Endothelial cell of umbilical vein (primary cell): Measurements from ENCODE around the gene CDHR5. TPM values are rescaled to one million over a fixed set of nuclear protein-coding genes. Genes with fewer than 3 reads are reported as not detected.
A peak's percentile ranks its signal among the peaks of the same experiment; 100 is the strongest.

Experiments used
- BruUV-seq: library from RNA; stranded (reverse); fragments of 400-500 nt; replicated peaks from 2 replicates; lab custom pipeline; 2021; lab: Mats Ljungman, UMichigan
- CTCF ChIA-PET: fragments of 300-600, 350-600 bp; sonication (Branson Sonifier 250); formaldehyde crosslinking; loops from one replicate; lab custom pipeline; 2021; ENCODE audit warnings: antibody characterized with exemption, inconsistent platforms; lab: Charles Lee
- POLR2A ChIA-PET: fragments of 300-600, 350-600 bp; sonication (Branson Sonifier 250); formaldehyde crosslinking; loops from one replicate; lab custom pipeline; 2021; ENCODE audit warnings: antibody characterized with exemption, inconsistent platforms; lab: Charles Lee
- DNase-seq: peaks from one replicate; pipeline ENCODE4 v3.0.0-alpha.2; 2011; ENCODE audit warnings: low read depth, low spot score
- FAIRE-seq: peaks from 2 replicates; lab custom pipeline; 2011; peaks lifted over from hg19 to GRCh38; lab: Jason Lieb, UNC
- H2AFZ ChIP-seq: 2 replicates; pipeline ENCODE4 v1.6.0; 2012; ENCODE audit warnings: low read depth, low read length, control low read depth, inconsistent platforms
- H3K27ac ChIP-seq: 2 replicates; pipeline ENCODE4 v1.5.1; 2011; ENCODE audit warnings: low read depth, mild to moderate bottlenecking, control low read depth, low read length, moderate library complexity; ENCODE audit not compliant: insufficient read depth
- H3K27me3 ChIP-seq, 2 experiments: 2 replicates each; pipeline versions ENCODE4 v1.6.0 to v1.6.1; 2011; ENCODE audit warnings: low read length in 2 of 2, mixed read lengths in 1 of 2; ENCODE audit not compliant: control insufficient read depth in 2 of 2, insufficient read depth in 2 of 2
- H3K36me3 ChIP-seq, 2 experiments: 2 replicates in 1 of 2; 3 replicates in 1 of 2; pipeline ENCODE4 v1.5.1; 2011; ENCODE audit warnings: low read length in 2 of 2, mild to moderate bottlenecking in 1 of 2, moderate library complexity in 1 of 2; ENCODE audit not compliant: control insufficient read depth in 2 of 2, insufficient read depth in 2 of 2; ENCODE audit errors: extremely low read depth in 1 of 2
- H3K4me1 ChIP-seq: 3 replicates; pipeline ENCODE4 v1.5.1; 2011; ENCODE audit warnings: mild to moderate bottlenecking, low read length; ENCODE audit not compliant: control insufficient read depth, insufficient read depth; ENCODE audit errors: extremely low read depth
- H3K4me2 ChIP-seq: 2 replicates; pipeline ENCODE4 v1.6.1; 2011; ENCODE audit warnings: low read length, control low read depth, mixed read lengths; ENCODE audit not compliant: insufficient read depth
- H3K4me3 ChIP-seq, 3 experiments: fragments of 200-600 bp in 1 of 3; sonication (generic), shearing (Covaris generic) in 1 of 3; replicated peaks in 1 of 3; 2 replicates each; pipeline ENCODE4 v1.5.1; 2011 to 2016; ENCODE audit warnings: control low read depth in 3 of 3, low read length in 3 of 3, mild to moderate bottlenecking in 2 of 3, inconsistent platforms in 1 of 3, low read depth in 1 of 3, moderate library complexity in 1 of 3; ENCODE audit not compliant: insufficient read depth in 1 of 3
- H3K79me2 ChIP-seq: 2 replicates; pipeline ENCODE4 v1.6.0; 2012; ENCODE audit warnings: low read length, inconsistent platforms; ENCODE audit not compliant: control insufficient read depth, insufficient read depth
- H3K9ac ChIP-seq: replicated peaks from 2 replicates; pipeline ENCODE3; 2011; ENCODE audit warnings: low read length, control low read depth; ENCODE audit not compliant: insufficient read depth; ENCODE audit errors: extremely low read depth
- H3K9me1 ChIP-seq: replicated peaks from 3 replicates; pipeline ENCODE4 v1.6.0; 2011; ENCODE audit warnings: mild to moderate bottlenecking, low read length; ENCODE audit not compliant: control insufficient read depth, insufficient read depth; ENCODE audit errors: extremely low read depth
- H3K9me3 ChIP-seq: replicated peaks from 2 replicates; pipeline ENCODE4 v1.5.1; 2012; ENCODE audit warnings: low read length, inconsistent platforms; ENCODE audit not compliant: control insufficient read depth, insufficient read depth
- H4K20me1 ChIP-seq: replicated peaks from 2 replicates; pipeline ENCODE3; 2011; ENCODE audit warnings: mild to moderate bottlenecking, low read length; ENCODE audit not compliant: control insufficient read depth, insufficient read depth; ENCODE audit errors: extremely low read depth
- EZH2 ChIP-seq: IDR thresholded peaks from 2 replicates; pipeline ENCODE4 v1.6.1; 2012; ENCODE audit warnings: borderline replicate concordance, low read depth, mild to moderate bottlenecking, moderate library complexity, low read length, inconsistent platforms; ENCODE audit not compliant: severe bottlenecking
- GATA2 ChIP-seq: IDR thresholded peaks from 2 replicates; pipeline ENCODE4 v1.7.0; 2011; ENCODE audit warnings: low read depth, mild to moderate bottlenecking, moderate library complexity, mixed read lengths, low read length; ENCODE audit not compliant: insufficient read length, insufficient read depth
- JUN ChIP-seq: IDR thresholded peaks from 2 replicates; pipeline ENCODE4 v1.6.1; 2011; ENCODE audit warnings: borderline replicate concordance, low read depth; ENCODE audit not compliant: insufficient read length, insufficient read depth
- POLR2A ChIP-seq: IDR thresholded peaks from 2 replicates; pipeline ENCODE4 v1.6.1; 2012; ENCODE audit warnings: low read depth, mild to moderate bottlenecking, control low read depth, low read length
- POLR2AphosphoS5 ChIP-seq: IDR thresholded peaks from 2 replicates; pipeline ENCODE4 v1.6.1; 2012; ENCODE audit warnings: low read depth, mild to moderate bottlenecking, control low read depth, low read length, moderate library complexity; ENCODE audit not compliant: insufficient read depth
- dilution Hi-C: fragments of 300-500 bp; cut with MboI; formaldehyde crosslinking; loops from one replicate; pipeline ENCODE4 v1.15.0; 2019; ENCODE audit warnings: low sequenced_read_pairs; ENCODE audit not compliant: extremely low pct_ligation_motif_present
- intact Hi-C: fragments of 100-400 bp; cut with micrococcal nuclease; formaldehyde crosslinking; loops from one replicate; pipeline ENCODE4 v1.10.0; 2022
- polyA plus RNA-seq, 4 experiments: library from polyadenylated mRNA; depleted of rRNA in 3 of 4; stranded (reverse) in 3 of 4; unstranded in 1 of 4; fragments of >200 nt; gene quantifications; 2 replicates each; pipeline versions ENCODE4 v1.2.1 to v1.2.3, GENCODE V29; 2011 to 2012; ENCODE audit warnings: missing spikeins in 1 of 4
- total RNA-seq: library from RNA; stranded (reverse); gene quantifications from 2 replicates; pipeline ENCODE4 v1.2.3, GENCODE V29; 2021

CDHR5 gene
- total and polyA plus RNA-seq, 2 donors (not counting 3 experiments of a cell fraction or from before 2014, with no cell fraction given), result not detected

DNA sequence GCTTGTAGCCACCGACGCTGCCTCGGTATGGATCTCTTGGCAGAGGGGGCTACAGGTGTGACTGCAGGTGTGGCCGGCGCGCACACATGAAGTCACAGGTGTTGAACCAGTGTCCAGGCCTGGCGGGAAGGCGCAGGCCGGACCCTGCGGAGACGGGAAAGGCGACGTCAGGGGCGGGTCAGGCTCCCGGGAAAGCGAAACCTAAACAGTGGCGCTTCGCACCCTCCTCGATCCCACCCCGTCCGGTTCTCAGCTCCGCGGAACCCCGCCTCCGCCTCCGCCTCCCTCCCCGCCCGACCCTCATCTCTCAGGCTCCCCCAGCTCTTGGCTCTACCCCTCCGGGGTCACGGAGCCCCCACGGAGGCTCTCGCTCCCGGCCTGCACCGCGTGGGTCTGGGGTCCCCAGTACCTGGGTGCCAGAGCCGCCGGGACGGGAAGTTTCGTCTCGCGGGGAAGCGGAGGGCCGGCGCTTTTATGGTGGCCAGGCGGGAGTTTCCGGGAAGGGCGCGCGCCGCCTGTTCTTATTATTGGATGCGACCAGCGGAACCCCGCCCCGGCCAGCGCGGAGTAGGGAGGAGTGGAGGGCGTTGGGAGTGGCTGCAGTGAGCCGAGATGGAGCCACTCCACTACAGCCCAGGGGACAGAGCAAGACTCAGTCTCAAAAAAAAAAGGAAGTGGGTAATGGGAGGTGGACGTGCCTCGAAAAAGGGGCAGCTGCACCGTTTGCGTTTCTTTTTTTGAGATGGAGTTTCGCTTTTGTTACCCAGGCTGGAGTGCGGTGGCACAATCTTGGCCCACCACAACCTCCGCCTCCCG is 9.0 kb downstream of the CDHR5 start, which contains the start of gene IRF7:
Gene IRF7 (minus strand): TSS at position 447 of the 816 bp plus-strand sequence. CDS start 586 bp downstream, outside the sequence.
- Histone ChIP-seq H3K4me2 (peak within 1 kb of the TSS; percentile 51), H3K9me1 (no peaks in the 10 kb centered on the region), H3K9me3 (no peaks in the 10 kb centered on the region), H3K27ac (peak within 1 kb of the TSS; percentile 74), H3K4me3 (peak within 1 kb of the TSS; percentile 41 to 77 (median 47)), H2AFZ (peak within 1 kb of the TSS; percentile 49), H3K79me2 (no peaks in the 10 kb centered on the region), H3K36me3 (peaks cover 3 to 24% of the 10 kb centered on the region in 2 experiments), H3K27me3 (no peaks in the 10 kb centered on the region), H4K20me1 (no peaks in the 10 kb centered on the region), H3K9ac (peak within 1 kb of the TSS; percentile 76), H3K4me1 (peaks cover 6% of the 10 kb centered on the region)
- FAIRE-seq (peak; percentile 92), DNase-seq (peak; percentile 90)
- dilution Hi-C loops (no loop called here), intact Hi-C loops (no loop called here)
- POLR2A ChIA-PET, result interaction anchor here (0.6 kb wide), 1 partner anchor 48 kb away, joined by 3 read pairs; no protein-coding TSS in a partner anchor
- TF ChIP-seq GATA2 (no peak), JUN (no peak), POLR2AphosphoS5 (peak; percentile 96), EZH2 (no peak), POLR2A (peak; percentile 98)
- CTCF ChIA-PET, result no interaction called here
- BruUV-seq, result no TSS peak
